Chondrocyte (in vitro differentiated cells): ENCODE data around the gene COBL. TPM values are rescaled to one million over a fixed set of nuclear protein-coding genes. Genes with fewer than 3 reads are reported as not detected.

Experiments
- DNase-seq: peaks from one replicate; pipeline ENCODE4 v3.0.0; 2021; ENCODE audit warnings: mixed read lengths, low spot score
- H3K27ac Mint-ChIP-seq: one replicate; pipeline ENCODE4 v1.8.0; 2021; ENCODE audit warnings: mild to moderate bottlenecking, moderate library complexity, mixed read lengths; ENCODE audit not compliant: unreplicated experiment
- H3K27me3 Mint-ChIP-seq: 2 replicates; pipeline ENCODE4 v1.8.0; 2021; ENCODE audit warnings: low read depth, mixed read lengths
- H3K36me3 Mint-ChIP-seq: 2 replicates; pipeline ENCODE4 v1.8.0; 2021; ENCODE audit warnings: low read depth, mixed read lengths
- H3K4me1 Mint-ChIP-seq: 2 replicates; pipeline ENCODE4 v1.8.0; 2021; ENCODE audit warnings: low read depth, mild to moderate bottlenecking, mixed read lengths
- H3K4me3 Mint-ChIP-seq: one replicate; pipeline ENCODE4 v1.8.0; 2021; ENCODE audit warnings: mild to moderate bottlenecking, moderate library complexity, mixed read lengths; ENCODE audit not compliant: unreplicated experiment
- H3K9me3 Mint-ChIP-seq: 2 replicates; pipeline ENCODE4 v1.8.0; 2021; ENCODE audit warnings: low read depth, mixed read lengths
- CTCF ChIP-seq: fragments of 200-600 bp; sonication (generic); IDR thresholded peaks from 2 replicates; pipeline ENCODE4 v1.5.0; 2021; ENCODE audit warnings: antibody characterized with exemption, mild to moderate bottlenecking, moderate library complexity
- total RNA-seq: library from RNA; stranded (reverse); gene quantifications from 3 replicates; pipeline ENCODE4 v1.2.1, GENCODE V29; 2021

COBL gene
- total RNA-seq, 1 donor from 2014 or later, result 0.17 TPM

- Mint-ChIP-seq H3K27ac (no peak overlapping the region), H3K4me1 (peaks cover 15% of the 10 kb centered on the region), H3K9me3 (no peaks in the 10 kb centered on the region), H3K36me3 (no peaks in the 10 kb centered on the region), H3K4me3 (no peak overlapping the region), H3K27me3 (peaks cover 7% of the 10 kb centered on the region)
- no peak for TF ChIP-seq CTCF
- DNase-seq, result no peak
Measured at GRCh38 chr7:51058764-51059163, 257.8 kb downstream of the COBL start.

GRCh38 chr7:51055039-51055840 is 261.4 kb downstream of the COBL start:
- DNase-seq, result no peak
- Mint-ChIP-seq H3K9me3 (no peaks in the 10 kb centered on the region), H3K27ac (no peak overlapping the region), H3K36me3 (no peaks in the 10 kb centered on the region), H3K4me3 (no peak overlapping the region), H3K4me1 (peaks cover 15% of the 10 kb centered on the region), H3K27me3 (peaks cover 14% of the 10 kb centered on the region)
- TF ChIP-seq CTCF, result no peak

GRCh38 chr7:51054231-51054630 is 262.4 kb downstream of the COBL start:
- H3K27me3 Mint-ChIP-seq, result peaks cover 18% of the 10 kb centered on the region
- H3K9me3 Mint-ChIP-seq, result no peaks in the 10 kb centered on the region
- H3K27ac Mint-ChIP-seq, result no peak overlapping the region
- peaks cover 15% of the 10 kb centered on the region for H3K4me1 Mint-ChIP-seq
- H3K36me3 Mint-ChIP-seq, result no peaks in the 10 kb centered on the region
- TF ChIP-seq CTCF, result no peak
- no peak for DNase-seq
- H3K4me3 Mint-ChIP-seq, result no peak overlapping the region

- H3K4me1 Mint-ChIP-seq, result peaks cover 15% of the 10 kb centered on the region
- H3K27me3 Mint-ChIP-seq, result peaks cover 21% of the 10 kb centered on the region
- no peak overlapping the region for H3K4me3 Mint-ChIP-seq
- H3K9me3 Mint-ChIP-seq, result no peaks in the 10 kb centered on the region
- no peak for DNase-seq
- H3K27ac Mint-ChIP-seq, result no peak overlapping the region
- no peaks in the 10 kb centered on the region for H3K36me3 Mint-ChIP-seq
- no peak for TF ChIP-seq CTCF
Measured at GRCh38 chr7:51053160-51053925, 263.3 kb downstream of the COBL start.

GRCh38 chr7:51046482-51046881 is 270.1 kb downstream of the COBL start:
- Mint-ChIP-seq H3K36me3 (no peaks in the 10 kb centered on the region), H3K27me3 (peaks cover 21% of the 10 kb centered on the region), H3K4me1 (peaks cover 21% of the 10 kb centered on the region), H3K27ac (no peak overlapping the region), H3K9me3 (no peaks in the 10 kb centered on the region), H3K4me3 (no peak overlapping the region)
- no peak for TF ChIP-seq CTCF
- no peak for DNase-seq
